HCT116 (cell line): ENCODE results near the gene FRA10AC1. TPM values are rescaled to one million over a fixed set of nuclear protein-coding genes. Genes with fewer than 3 reads are reported as not detected.

ENCODE experiments used
- ATAC-seq: fragments of 200-7000 bp; cut with Tn5 transposase; 2 replicates; pipeline ENCODE4 v1.9.1; 2020; ENCODE audit warnings: mild to moderate bottlenecking, moderate library complexity
- BruUV-seq: library from RNA; stranded (reverse); fragments of 400-500 nt; replicated peaks from 2 replicates; lab custom pipeline; 2021; lab: Mats Ljungman, UMichigan
- CTCF ChIA-PET: fragments of 300-600 bp; sonication (Branson Sonifier 250); formaldehyde crosslinking; loops from one replicate; lab custom pipeline; 2021; ENCODE audit warnings: antibody characterized with exemption; lab: Charles Lee
- POLR2A ChIA-PET: fragments of 300-600, 350-600 bp; sonication (Branson Sonifier 250); formaldehyde crosslinking; loops from one replicate; lab custom pipeline; 2021; ENCODE audit warnings: antibody characterized with exemption; lab: Charles Lee
- RAD21 ChIA-PET, 2 experiments: fragments of 300-600 bp; sonication (Branson Sonifier 250); formaldehyde crosslinking; loops; one replicate each; lab custom pipeline; 2023; ENCODE audit warnings: low total read pairs in 2 of 2; ENCODE audit not compliant: uncharacterized antibody in 2 of 2, unreplicated experiment in 2 of 2, low non-redundant PET in 1 of 2; lab: Charles Lee
- DNase-seq: peaks from one replicate; pipeline ENCODE4 v3.0.0-alpha.2; 2010; ENCODE audit warnings: low read depth, low spot score
- H2AFZ ChIP-seq: fragments of 200-600 bp; shearing (Covaris generic), sonication (generic); 2 replicates; pipeline ENCODE4 v1.6.1; 2017; ENCODE audit warnings: low read depth, mixed run types, mixed read lengths, antibody characterized with exemption, low read length; ENCODE audit not compliant: poor library complexity, severe bottlenecking
- H3K27ac ChIP-seq: 2 replicates; pipeline ENCODE4 v1.5.1; 2012; ENCODE audit warnings: low read depth, low read length
- H3K27me3 ChIP-seq: fragments of 200-600 bp; sonication (generic); 2 replicates; pipeline ENCODE4 v1.6.1; 2016; ENCODE audit warnings: mixed run types, low read length, mixed read lengths; ENCODE audit not compliant: insufficient read depth
- H3K36me3 ChIP-seq, 2 experiments: fragments of 200-500 bp in 1 of 2; fragments of 200-600 bp in 1 of 2; sonication (Bioruptor generic) in 1 of 2; sonication (generic) in 1 of 2; 2 replicates each; pipeline versions ENCODE4 v1.5.1 to v1.6.1; 2014 to 2016; ENCODE audit warnings: low read length in 2 of 2, inconsistent platforms in 1 of 2, mixed read lengths in 1 of 2, mixed run types in 1 of 2; ENCODE audit not compliant: insufficient read depth in 2 of 2, control insufficient read depth in 1 of 2
- H3K4me1 ChIP-seq, 2 experiments: fragments of 200-600 bp in 1 of 2; sonication (generic) in 1 of 2; 2 replicates each; pipeline versions ENCODE4 v1.5.1 to v1.6.1; 2012 to 2017; ENCODE audit warnings: low read length in 2 of 2, inconsistent platforms in 1 of 2, mild to moderate bottlenecking in 1 of 2, mixed read lengths in 1 of 2, mixed run types in 1 of 2, moderate library complexity in 1 of 2; ENCODE audit not compliant: insufficient read depth in 2 of 2, control insufficient read depth in 1 of 2
- H3K4me2 ChIP-seq: fragments of 200-600 bp; sonication (generic); 2 replicates; pipeline ENCODE4 v1.6.1; 2017; ENCODE audit warnings: mixed run types, low read length, mixed read lengths
- H3K4me3 ChIP-seq, 2 experiments: fragments of 200-600 bp in 1 of 2; sonication (generic) in 1 of 2; replicated peaks in 1 of 2; 2 replicates each; pipeline ENCODE4 v1.5.1; 2011 to 2016; ENCODE audit warnings: low read length in 2 of 2, control low read depth in 1 of 2, low read depth in 1 of 2, mild to moderate bottlenecking in 1 of 2, mixed read lengths in 1 of 2, mixed run types in 1 of 2
- H3K79me2 ChIP-seq: fragments of 200-600 bp; sonication (generic); 2 replicates; pipeline ENCODE4 v1.6.1; 2017; ENCODE audit warnings: mild to moderate bottlenecking, mixed run types, low read length, moderate library complexity, mixed read lengths; ENCODE audit not compliant: insufficient read depth
- H3K9ac ChIP-seq: fragments of 200-600 bp; sonication (generic); 2 replicates; pipeline ENCODE4 v1.6.1; 2016; ENCODE audit warnings: low read length, mixed read lengths
- H3K9me2 ChIP-seq: fragments of 200-600 bp; sonication (generic), shearing (Covaris generic); 2 replicates; pipeline ENCODE4 v1.6.1; 2017; ENCODE audit warnings: mixed run types, mild to moderate bottlenecking, moderate library complexity; ENCODE audit not compliant: insufficient read depth
- H3K9me3 ChIP-seq, 2 experiments: fragments of 200-500 bp in 1 of 2; fragments of 200-600 bp in 1 of 2; sonication (Bioruptor generic) in 1 of 2; sonication (generic) in 1 of 2; 2 replicates each; pipeline ENCODE4 v1.6.1; 2014 to 2017; ENCODE audit warnings: low read length in 2 of 2, mixed read lengths in 2 of 2, inconsistent platforms in 1 of 2, low read depth in 1 of 2, mild to moderate bottlenecking in 1 of 2, mixed run types in 1 of 2, moderate library complexity in 1 of 2; ENCODE audit not compliant: control insufficient read depth in 1 of 2, insufficient read depth in 1 of 2
- H4K20me1 ChIP-seq: fragments of 200-600 bp; sonication (generic), shearing (Covaris generic); 2 replicates; pipeline ENCODE4 v1.6.1; 2017; ENCODE audit warnings: mixed run types, mild to moderate bottlenecking, moderate library complexity; ENCODE audit not compliant: insufficient read depth
- ATF3 ChIP-seq: IDR thresholded peaks from 2 replicates; pipeline ENCODE4 v1.6.1; 2012
- CBX3 ChIP-seq: IDR thresholded peaks from 2 replicates; pipeline ENCODE4 v1.6.1; 2012; ENCODE audit warnings: low read depth
- CEBPB ChIP-seq: IDR thresholded peaks from 2 replicates; pipeline ENCODE4 v1.6.1; 2012; ENCODE audit warnings: low read depth
- ELF1 ChIP-seq: IDR thresholded peaks from 2 replicates; pipeline ENCODE4 v1.6.1; 2012; ENCODE audit warnings: low read depth, borderline replicate concordance
- EZH2 ChIP-seq: fragments of 200-600 bp; sonication (generic); IDR thresholded peaks from 2 replicates; pipeline ENCODE4 v1.6.1; 2017; ENCODE audit warnings: antibody characterized with exemption, mixed run types
- EZH2phosphoT487 ChIP-seq: fragments of 200-600 bp; IDR thresholded peaks from 2 replicates; pipeline ENCODE4 v1.6.1; 2018; ENCODE audit warnings: antibody characterized with exemption, borderline replicate concordance
- JUND ChIP-seq: IDR thresholded peaks from 2 replicates; pipeline ENCODE4 v1.6.1; 2012
- POLR2A ChIP-seq: IDR thresholded peaks from 2 replicates; pipeline ENCODE4 v1.7.0; 2011; ENCODE audit warnings: borderline replicate concordance; ENCODE audit not compliant: insufficient read depth, insufficient read length; ENCODE audit errors: extremely low read depth
- POLR2AphosphoS5 ChIP-seq: IDR thresholded peaks from 2 replicates; pipeline ENCODE4 v1.6.1; 2011; ENCODE audit warnings: mild to moderate bottlenecking, low read depth, low read length, moderate library complexity
- RAD21 ChIP-seq: IDR thresholded peaks from 2 replicates; pipeline ENCODE4 v1.6.1; 2012; ENCODE audit warnings: low read depth, mild to moderate bottlenecking
- SIN3A ChIP-seq: IDR thresholded peaks from 2 replicates; pipeline ENCODE4 v1.6.1; 2012; ENCODE audit warnings: low read depth
- SP1 ChIP-seq: IDR thresholded peaks from 2 replicates; pipeline ENCODE4 v1.6.1; 2012; ENCODE audit warnings: low read depth
- SRF ChIP-seq: IDR thresholded peaks from 2 replicates; pipeline ENCODE4 v1.6.1; 2012; ENCODE audit warnings: low read depth
- TCF7L2 ChIP-seq: IDR thresholded peaks from 2 replicates; pipeline ENCODE4 v1.7.0; 2011; ENCODE audit warnings: borderline replicate concordance, inconsistent platforms; ENCODE audit not compliant: insufficient read depth, insufficient read length; ENCODE audit errors: extremely low read depth
- ZFX ChIP-seq: fragments of 450-650 bp; IDR thresholded peaks from 2 replicates; pipeline ENCODE4 v1.6.1; 2017
- intact Hi-C: fragments of 100-400 bp; cut with micrococcal nuclease; formaldehyde crosslinking; loops from 2 replicates; pipeline ENCODE4 v1.10.0; 2022
- total RNA-seq: library from RNA; stranded (reverse); gene quantifications from one replicate; pipeline ENCODE4 v1.2.1, GENCODE V29; 2021; ENCODE audit not compliant: unreplicated experiment
- TF ChIP-seq, protein P1 (sequence below): IDR thresholded peaks from 2 replicates; pipeline ENCODE4 v1.6.1; 2011; ENCODE audit warnings: mild to moderate bottlenecking, low read length, moderate library complexity; ENCODE audit not compliant: insufficient replicate concordance; ENCODE audit errors: extremely low read depth
- TF ChIP-seq, protein P2 (sequence below): IDR thresholded peaks from 2 replicates; pipeline ENCODE4 v1.6.1; 2012

The FRA10AC1 gene
- total RNA-seq, 1 experiment from 2014 or later, result 21.9 TPM

GRCh38 chr10:93654201-93654600 lies 48.2 kb downstream of the FRA10AC1 start (continued):
- TF ChIP-seq POLR2AphosphoS5, result no peak

DNA sequence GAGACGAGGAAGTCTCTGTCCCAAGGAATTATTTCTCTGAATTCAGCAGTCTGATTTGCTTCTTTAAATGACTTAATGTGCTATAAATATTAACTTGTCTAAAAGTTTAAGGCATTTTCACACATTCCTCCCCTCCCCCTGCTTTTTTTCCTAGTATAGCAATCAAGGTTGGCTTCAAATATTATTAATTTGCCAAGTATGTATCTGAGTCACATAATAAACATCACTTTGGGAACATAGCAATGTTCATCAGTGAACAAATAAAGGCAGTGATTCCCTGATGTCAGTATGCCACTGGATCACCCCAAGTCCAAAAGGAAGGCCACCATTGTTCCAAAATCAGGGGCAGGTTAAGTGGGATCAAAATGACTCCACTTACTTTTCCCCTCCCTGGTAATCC lies 49.5 kb downstream of the FRA10AC1 start:
- Histone ChIP-seq H3K27ac (no peak overlapping the region), H3K27me3 (no peaks in the 10 kb centered on the region), H3K9me2 (no peaks in the 10 kb centered on the region), H3K9ac (no peak overlapping the region), H3K36me3 (no peaks in the 10 kb centered on the region), H2AFZ (no peak overlapping the region), H3K9me3 (no peaks in the 10 kb centered on the region), H3K4me1 (peaks cover 0 to 6% of the 10 kb centered on the region in 2 experiments; a peak in 2 of 4 replicates), H3K4me3 (no peak overlapping the region), H3K4me2 (no peak overlapping the region), H4K20me1 (no peaks in the 10 kb centered on the region), H3K79me2 (no peaks in the 10 kb centered on the region)
- intact Hi-C loops, result no loop called here
- ChIA-PET POLR2A (no interaction called here), RAD21 (no interaction called here), CTCF (no interaction called here)
- no peak for TF ChIP-seq RAD21
- ATAC-seq (no peak), DNase-seq (no peak)
- no TSS peak for BruUV-seq

DNA sequence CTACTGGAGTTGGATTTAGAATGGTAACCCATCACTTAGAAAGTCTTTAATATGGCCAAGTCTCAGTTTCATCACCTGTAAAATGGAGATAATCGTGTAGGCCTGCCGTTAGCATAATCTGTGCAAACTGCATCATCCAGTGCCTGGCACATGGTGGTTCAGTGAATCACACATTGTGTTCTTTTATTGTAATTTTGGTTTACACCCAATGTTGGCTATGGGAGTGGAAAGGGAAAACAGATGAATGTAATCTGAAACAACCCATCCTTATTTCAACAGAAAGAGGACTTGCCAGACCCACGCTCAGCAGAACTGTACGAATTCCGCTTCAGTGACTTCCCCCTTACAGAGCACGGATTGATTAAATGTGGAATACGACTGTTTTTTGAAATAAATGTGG lies 62.6 kb downstream of the FRA10AC1 start:
- H3K9me2 ChIP-seq, result no peaks in the 10 kb centered on the region
- no peak overlapping the region for H3K4me3 ChIP-seq
- H4K20me1 ChIP-seq, result no peaks in the 10 kb centered on the region; the same call in 1 of the 2 replicates
- no peaks in the 10 kb centered on the region for H3K36me3 ChIP-seq
- RAD21 ChIA-PET, result no interaction called here
- no peaks in the 10 kb centered on the region for H3K79me2 ChIP-seq
- H3K27ac ChIP-seq, result no peak overlapping the region
- H3K9me3 ChIP-seq, result no peaks in the 10 kb centered on the region
- POLR2A ChIA-PET, result no interaction called here
- H2AFZ ChIP-seq, result no peak overlapping the region
- no peaks in the 10 kb centered on the region for H3K4me1 ChIP-seq
- H3K9ac ChIP-seq, result no peak overlapping the region
- CTCF ChIA-PET, result no interaction called here
- intact Hi-C loops, result no loop called here
- H3K27me3 ChIP-seq, result no peaks in the 10 kb centered on the region
- ATAC-seq, result no peak
- no peak for DNase-seq
- no peak overlapping the region for H3K4me2 ChIP-seq
- BruUV-seq, result no TSS peak
- TF ChIP-seq, protein P1, sequence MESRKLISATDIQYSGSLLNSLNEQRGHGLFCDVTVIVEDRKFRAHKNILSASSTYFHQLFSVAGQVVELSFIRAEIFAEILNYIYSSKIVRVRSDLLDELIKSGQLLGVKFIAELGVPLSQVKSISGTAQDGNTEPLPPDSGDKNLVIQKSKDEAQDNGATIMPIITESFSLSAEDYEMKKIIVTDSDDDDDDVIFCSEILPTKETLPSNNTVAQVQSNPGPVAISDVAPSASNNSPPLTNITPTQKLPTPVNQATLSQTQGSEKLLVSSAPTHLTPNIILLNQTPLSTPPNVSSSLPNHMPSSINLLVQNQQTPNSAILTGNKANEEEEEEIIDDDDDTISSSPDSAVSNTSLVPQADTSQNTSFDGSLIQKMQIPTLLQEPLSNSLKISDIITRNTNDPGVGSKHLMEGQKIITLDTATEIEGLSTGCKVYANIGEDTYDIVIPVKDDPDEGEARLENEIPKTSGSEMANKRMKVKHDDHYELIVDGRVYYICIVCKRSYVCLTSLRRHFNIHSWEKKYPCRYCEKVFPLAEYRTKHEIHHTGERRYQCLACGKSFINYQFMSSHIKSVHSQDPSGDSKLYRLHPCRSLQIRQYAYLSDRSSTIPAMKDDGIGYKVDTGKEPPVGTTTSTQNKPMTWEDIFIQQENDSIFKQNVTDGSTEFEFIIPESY, result no peak
- TF ChIP-seq ZFX, result no peak
- no peak for TF ChIP-seq TCF7L2
- no peak for TF ChIP-seq SRF
- no peak for TF ChIP-seq POLR2AphosphoS5
- TF ChIP-seq EZH2, result no peak
- no peak for TF ChIP-seq EZH2phosphoT487
- no peak for TF ChIP-seq SP1
- TF ChIP-seq CEBPB, result no peak
- no peak for TF ChIP-seq ELF1
- no peak for TF ChIP-seq SIN3A
- no peak for TF ChIP-seq JUND
- no peak for TF ChIP-seq POLR2A
- TF ChIP-seq CBX3, result no peak
- TF ChIP-seq ATF3, result no peak
- no peak for TF ChIP-seq RAD21
- TF ChIP-seq, protein P2, sequence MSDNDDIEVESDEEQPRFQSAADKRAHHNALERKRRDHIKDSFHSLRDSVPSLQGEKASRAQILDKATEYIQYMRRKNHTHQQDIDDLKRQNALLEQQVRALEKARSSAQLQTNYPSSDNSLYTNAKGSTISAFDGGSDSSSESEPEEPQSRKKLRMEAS, result no peak
